Measurements from ENCODE around the gene INTU.

The INTU gene

DNA sequence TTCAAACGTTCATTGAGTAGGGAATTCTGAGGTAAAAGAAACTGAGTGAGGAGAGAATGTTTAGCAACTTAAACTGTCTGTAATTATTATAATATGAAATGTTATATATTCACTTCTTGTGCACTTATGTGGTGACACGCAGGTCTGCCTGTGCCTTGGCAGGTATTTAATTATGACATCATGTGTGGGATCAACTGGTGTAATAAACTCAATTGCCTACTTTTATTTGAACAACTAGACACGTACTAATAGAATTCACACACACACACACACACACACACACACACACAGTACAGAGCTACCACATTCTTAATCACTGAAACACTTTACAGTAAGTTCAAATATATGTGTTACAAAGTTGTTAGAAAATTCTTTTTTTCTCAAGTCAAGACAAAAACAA is 76.7 kb downstream of the INTU start:
- TF ChIP-seq, protein P1, sequence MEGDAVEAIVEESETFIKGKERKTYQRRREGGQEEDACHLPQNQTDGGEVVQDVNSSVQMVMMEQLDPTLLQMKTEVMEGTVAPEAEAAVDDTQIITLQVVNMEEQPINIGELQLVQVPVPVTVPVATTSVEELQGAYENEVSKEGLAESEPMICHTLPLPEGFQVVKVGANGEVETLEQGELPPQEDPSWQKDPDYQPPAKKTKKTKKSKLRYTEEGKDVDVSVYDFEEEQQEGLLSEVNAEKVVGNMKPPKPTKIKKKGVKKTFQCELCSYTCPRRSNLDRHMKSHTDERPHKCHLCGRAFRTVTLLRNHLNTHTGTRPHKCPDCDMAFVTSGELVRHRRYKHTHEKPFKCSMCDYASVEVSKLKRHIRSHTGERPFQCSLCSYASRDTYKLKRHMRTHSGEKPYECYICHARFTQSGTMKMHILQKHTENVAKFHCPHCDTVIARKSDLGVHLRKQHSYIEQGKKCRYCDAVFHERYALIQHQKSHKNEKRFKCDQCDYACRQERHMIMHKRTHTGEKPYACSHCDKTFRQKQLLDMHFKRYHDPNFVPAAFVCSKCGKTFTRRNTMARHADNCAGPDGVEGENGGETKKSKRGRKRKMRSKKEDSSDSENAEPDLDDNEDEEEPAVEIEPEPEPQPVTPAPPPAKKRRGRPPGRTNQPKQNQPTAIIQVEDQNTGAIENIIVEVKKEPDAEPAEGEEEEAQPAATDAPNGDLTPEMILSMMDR (IDR thresholded peaks at IDR 0.05; ENCODE audit: low read depth, low read length): no peak
- H3K4me3 ChIP-seq (ENCODE audit: low read depth, low read length): no peak overlapping the region

DNA sequence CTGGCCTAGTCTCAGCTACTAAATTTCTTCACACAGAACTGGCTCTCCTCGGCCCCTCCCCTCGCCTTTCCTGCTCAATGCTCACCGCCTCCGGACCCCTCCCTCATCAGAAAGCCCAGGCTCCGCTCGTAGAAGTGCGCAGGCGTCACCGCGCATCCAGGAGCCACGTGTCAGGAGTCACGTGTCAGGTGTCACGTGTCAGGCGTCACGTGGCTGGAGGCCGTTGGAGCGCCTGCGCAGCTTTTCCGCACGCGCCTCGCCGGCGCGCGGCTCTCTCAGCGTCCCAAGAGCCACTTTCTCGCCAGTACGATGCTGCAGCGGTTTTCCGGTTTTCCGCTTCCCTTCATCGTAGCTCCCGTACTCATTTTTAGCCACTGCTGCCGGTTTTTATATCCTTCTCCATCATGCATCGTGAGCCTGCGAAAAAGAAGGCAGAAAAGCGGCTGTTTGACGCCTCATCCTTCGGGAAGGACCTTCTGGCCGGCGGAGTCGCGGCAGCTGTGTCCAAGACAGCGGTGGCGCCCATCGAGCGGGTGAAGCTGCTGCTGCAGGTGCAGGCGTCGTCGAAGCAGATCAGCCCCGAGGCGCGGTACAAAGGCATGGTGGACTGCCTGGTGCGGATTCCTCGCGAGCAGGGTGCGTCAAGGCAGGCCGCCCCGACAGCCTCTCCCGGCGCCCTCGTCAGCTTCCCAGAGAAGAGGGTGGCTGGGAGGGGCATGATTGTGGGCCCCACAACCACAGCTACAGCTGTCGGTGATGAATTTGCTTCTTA is 97.6 kb downstream of the INTU start, which contains the start of gene SLC25A31:
TSS of gene SLC25A31 (plus strand) at position 259 of the 772 bp plus-strand sequence. CDS start at position 405, 146 bp downstream.
- no peak within 1 kb of the TSS for H3K4me3 ChIP-seq (ENCODE audit: low read depth, low read length)
- TF ChIP-seq, protein P1 (IDR thresholded peaks at IDR 0.05; ENCODE audit: low read depth, low read length): no peak

DNA sequence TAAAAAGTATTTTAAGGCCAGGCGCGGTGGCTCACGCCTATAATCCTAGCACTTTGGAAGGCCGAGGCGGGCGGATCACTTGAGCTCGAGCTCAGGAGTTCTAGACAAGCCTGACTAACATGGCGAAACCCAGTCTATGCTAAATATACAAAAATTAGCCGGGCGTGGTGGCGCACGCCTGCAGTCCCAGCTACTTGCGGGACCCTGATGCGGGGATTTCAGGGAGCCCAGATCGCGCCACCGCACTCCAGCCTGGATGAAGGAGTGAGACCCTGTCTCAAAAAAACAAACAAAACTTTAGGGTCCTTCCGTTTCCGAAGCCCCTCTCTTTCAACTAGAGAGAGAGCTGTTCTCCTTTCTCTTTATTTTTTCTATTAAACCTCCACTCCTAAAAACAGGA is 98.6 kb downstream of the INTU start:
- no peak overlapping the region for H3K4me3 ChIP-seq (ENCODE audit: low read depth, low read length)
- TF ChIP-seq, protein P1 (IDR thresholded peaks at IDR 0.05; ENCODE audit: low read depth, low read length): no peak

DNA sequence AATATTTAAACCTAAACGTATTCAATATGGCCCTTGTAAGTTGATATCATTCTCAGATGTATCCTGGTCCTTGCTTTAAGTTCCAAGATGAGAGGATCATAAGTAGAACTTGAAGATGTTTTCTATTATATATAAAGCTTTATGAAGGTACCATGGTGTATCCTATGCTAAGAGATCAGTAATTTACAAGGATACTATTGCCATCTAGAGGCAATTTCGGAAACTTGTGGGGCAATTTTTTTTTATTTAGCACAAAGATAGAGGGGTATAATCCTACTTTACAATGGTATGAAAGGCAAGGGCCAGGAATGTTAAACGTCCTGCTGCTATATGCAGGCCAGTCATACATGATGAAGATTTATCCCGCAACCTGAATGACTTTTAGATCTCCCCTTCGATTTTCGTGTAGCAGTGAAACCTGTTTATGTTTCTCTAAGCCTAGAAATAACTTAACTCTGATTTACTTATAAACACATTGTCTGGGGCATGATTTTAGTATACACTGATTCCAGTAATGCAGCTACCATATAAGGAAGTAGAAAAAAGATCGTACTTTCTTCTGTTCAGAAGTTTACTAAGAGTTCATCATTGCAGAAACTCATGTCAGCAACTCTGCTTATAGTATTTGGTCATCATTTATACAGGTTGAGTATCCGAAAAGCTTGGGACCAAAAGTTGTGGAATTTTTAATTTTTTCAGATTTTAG is 100.0 kb downstream of the INTU start:
- TF ChIP-seq, protein P1 (IDR thresholded peaks at IDR 0.05; ENCODE audit: low read depth, low read length): peak; percentile 40; the same call in 1 of the 2 replicates
- H3K4me3 ChIP-seq (ENCODE audit: low read depth, low read length): 0 out of 2 replicates have a peak overlapping the region, but pooled peaks have one; percentile 23

DNA sequence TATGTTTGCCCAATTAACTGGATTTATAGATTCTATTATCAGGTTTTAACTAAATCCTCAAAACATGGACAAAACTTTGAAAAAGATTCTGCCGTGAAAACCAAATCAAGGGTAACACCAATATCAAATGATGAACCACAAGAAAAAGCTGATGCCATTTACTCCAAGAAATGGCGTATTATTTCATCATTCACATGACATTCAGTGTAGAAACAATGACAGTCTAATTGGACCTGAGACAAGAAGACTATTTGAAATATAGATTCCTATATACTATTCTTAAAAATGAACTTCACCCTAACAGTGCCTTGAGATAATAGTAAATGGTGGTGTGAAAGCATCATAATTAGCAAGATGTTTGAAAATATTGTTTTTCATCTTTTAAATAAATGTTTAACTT is 102.2 kb downstream of the INTU start:
- no peak overlapping the region for H3K4me3 ChIP-seq (ENCODE audit: low read depth, low read length)
- TF ChIP-seq, protein P1 (IDR thresholded peaks at IDR 0.05; ENCODE audit: low read depth, low read length): no peak

DNA sequence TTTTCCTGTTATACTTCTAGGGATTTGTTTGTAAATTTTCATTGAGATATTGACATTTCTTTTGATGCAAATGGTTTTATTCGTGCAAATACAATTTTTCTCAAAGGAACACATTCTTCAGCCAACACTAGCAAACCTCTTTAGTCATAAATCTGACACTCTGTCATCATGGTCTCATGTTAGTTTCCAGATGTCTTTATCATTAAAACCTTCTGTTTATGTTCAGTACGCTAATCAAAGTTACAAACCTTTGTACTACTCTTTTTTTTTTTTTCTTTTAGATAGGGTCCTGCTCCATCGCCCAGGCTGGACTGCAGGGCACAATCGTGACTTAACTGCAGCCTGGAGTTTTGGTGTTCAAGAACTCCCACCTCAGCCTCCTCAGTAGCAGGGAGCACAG is 104.5 kb downstream of the INTU start:
- no peak overlapping the region for H3K4me3 ChIP-seq (ENCODE audit: low read depth, low read length)
- TF ChIP-seq, protein P1 (IDR thresholded peaks at IDR 0.05; ENCODE audit: low read depth, low read length): no peak

DNA sequence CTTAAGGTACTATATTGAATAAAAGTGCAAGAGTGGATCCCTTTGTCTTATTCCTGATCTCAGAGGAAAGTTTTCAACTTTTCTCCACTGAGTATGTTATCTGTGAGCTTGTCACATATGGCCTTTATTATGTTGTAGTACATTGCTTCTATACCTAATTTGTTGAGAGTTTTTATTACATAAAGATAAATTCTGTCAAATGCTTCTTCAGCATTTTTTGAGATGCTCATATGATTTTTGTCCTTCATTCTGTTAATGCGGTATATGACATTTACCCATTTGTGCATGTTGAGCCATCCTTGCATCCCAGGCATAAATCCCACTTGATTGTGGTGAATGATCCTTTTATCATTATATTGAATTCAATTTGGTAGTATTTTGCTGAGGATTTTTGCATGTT is 108.5 kb downstream of the INTU start:
- TF ChIP-seq, protein P1 (IDR thresholded peaks at IDR 0.05; ENCODE audit: low read depth, low read length): no peak
- H3K4me3 ChIP-seq (ENCODE audit: low read depth, low read length): no peak overlapping the region
